ENCODE data around the gene ENPEP. TPM values are rescaled to one million over a fixed set of nuclear protein-coding genes. Genes with fewer than 3 reads are reported as not detected.
"Not testable (repeated sequence)": the region's sequence is repeated elsewhere in the genome, so short reads cannot be mapped to it uniquely, and the experiment has no call there.

ENPEP gene
- total RNA-seq, 1 donor from 2014 or later: 2.4 TPM

DNA sequence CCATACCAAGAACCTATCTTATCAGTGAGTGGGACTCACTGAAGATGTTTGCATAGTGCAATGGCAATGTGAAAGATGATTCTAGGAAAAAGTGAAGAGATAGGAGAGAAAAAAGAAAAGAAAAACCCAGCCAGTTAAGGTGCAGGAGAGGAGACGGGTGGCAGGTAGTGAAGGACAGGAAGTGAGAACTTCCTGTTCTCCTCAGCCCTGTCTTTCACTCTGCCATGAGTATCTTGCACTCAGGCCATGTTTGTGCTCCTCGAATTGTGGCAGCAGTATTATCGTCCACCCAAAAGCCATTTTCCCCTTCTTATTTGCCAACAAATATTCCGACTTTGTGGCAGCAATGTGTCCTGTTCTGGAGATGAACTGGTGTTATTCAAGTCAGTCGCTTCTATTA, 8.6 kb upstream of the ENPEP start:
- DNase-seq: no peak
- TF ChIP-seq CTCF (IDR thresholded peaks at IDR 0.05; ENCODE audit: partially characterized antibody, unreplicated experiment): no peak
- peaks cover 5% of the 10 kb centered on the region for H3K36me3 Mint-ChIP-seq (ENCODE audit: unreplicated experiment)
- no peak overlapping the region for H3K4me3 Mint-ChIP-seq (ENCODE audit: unreplicated experiment)
- H3K27me3 Mint-ChIP-seq (ENCODE audit: unreplicated experiment): no peaks in the 10 kb centered on the region
- H3K4me1 Mint-ChIP-seq (ENCODE audit: low read depth, unreplicated experiment): no peaks in the 10 kb centered on the region
- H3K9me3 Mint-ChIP-seq (ENCODE audit: unreplicated experiment): no peaks in the 10 kb centered on the region
- H3K27ac Mint-ChIP-seq (ENCODE audit: unreplicated experiment): no peak overlapping the region

DNA sequence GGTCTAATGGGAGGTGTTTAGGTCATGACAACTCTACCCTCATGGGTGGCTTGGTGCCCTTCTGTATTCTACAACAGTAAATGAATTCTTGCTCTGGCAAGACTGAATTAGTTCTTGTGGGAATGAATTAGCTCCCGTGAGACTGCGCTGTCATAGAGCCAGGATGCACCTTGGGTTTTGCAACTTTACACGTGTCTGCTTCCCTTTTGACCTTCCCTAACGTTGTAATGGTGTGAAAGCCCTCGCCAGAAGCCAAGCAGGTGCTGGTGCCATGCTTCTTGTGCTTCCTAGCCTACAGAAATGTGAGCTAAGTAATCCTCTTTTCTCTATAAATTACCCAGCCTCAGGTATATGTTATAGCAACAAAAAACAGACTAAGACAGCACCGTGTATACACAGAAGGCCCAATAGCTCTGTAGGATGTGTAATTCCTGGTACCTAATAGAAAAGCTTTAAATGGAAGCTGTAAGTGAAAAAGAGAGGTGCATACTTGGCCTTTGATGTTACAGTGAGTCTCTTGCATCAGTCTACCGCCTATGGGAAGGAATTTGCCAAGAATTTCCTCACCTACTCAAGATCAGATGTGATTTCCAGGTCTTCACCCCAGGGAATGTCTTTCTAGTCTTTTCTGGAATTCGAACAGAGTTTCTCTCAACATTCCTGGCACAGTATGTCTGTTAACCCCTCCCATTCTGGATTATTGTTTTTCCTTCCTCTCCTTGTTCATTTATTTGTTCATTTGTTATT, 3.2 kb upstream of the ENPEP start:
- no peak overlapping the region for H3K4me3 Mint-ChIP-seq (ENCODE audit: unreplicated experiment)
- H3K36me3 Mint-ChIP-seq (ENCODE audit: unreplicated experiment): peaks cover 5% of the 10 kb centered on the region
- H3K9me3 Mint-ChIP-seq (ENCODE audit: unreplicated experiment): peaks cover 1% of the 10 kb centered on the region
- no peak for DNase-seq
- peaks cover 2% of the 10 kb centered on the region for H3K27me3 Mint-ChIP-seq (ENCODE audit: unreplicated experiment)
- peaks cover 3% of the 10 kb centered on the region for H3K4me1 Mint-ChIP-seq (ENCODE audit: low read depth, unreplicated experiment)
- H3K27ac Mint-ChIP-seq (ENCODE audit: unreplicated experiment): no peak overlapping the region
- TF ChIP-seq CTCF (IDR thresholded peaks at IDR 0.05; ENCODE audit: partially characterized antibody, unreplicated experiment): no peak

- peaks cover 2% of the 10 kb centered on the region for H3K27me3 Mint-ChIP-seq (ENCODE audit: unreplicated experiment)
- H3K27ac Mint-ChIP-seq (ENCODE audit: unreplicated experiment): no peak overlapping the region
- TF ChIP-seq CTCF (IDR thresholded peaks at IDR 0.05; ENCODE audit: partially characterized antibody, unreplicated experiment): no peak
- peaks cover 3% of the 10 kb centered on the region for H3K4me1 Mint-ChIP-seq (ENCODE audit: low read depth, unreplicated experiment)
- no peak overlapping the region for H3K4me3 Mint-ChIP-seq (ENCODE audit: unreplicated experiment)
- peaks cover 1% of the 10 kb centered on the region for H3K9me3 Mint-ChIP-seq (ENCODE audit: unreplicated experiment)
- no peak for DNase-seq
- peaks cover 3% of the 10 kb centered on the region for H3K36me3 Mint-ChIP-seq (ENCODE audit: unreplicated experiment)
Measured at GRCh38 chr4:110474481-110474880, 1.5 kb upstream of the ENPEP start.

DNA sequence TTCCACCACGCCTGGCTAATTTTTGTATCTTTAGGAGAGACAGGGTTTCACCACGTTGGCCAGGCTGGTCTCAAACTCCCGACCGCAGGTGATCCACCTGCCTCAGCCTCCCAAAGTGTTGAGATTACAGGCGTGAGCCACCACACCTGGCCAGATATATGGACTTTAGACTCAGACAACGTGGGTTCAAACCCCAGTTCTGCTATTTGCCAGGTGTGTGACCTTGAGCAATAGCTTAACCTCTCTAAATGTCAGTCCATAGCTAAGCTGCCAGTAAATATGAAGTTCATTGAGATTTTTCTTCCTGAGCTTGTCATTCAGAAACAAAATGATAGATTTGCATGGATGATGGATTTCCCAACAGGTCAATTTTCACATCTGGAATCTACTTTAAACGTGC, 875 bp upstream of the ENPEP start:
- not testable (repeated sequence) for DNase-seq; H3K9me3 Mint-ChIP-seq (ENCODE audit: unreplicated experiment); H3K27ac Mint-ChIP-seq (ENCODE audit: unreplicated experiment); H3K27me3 Mint-ChIP-seq (ENCODE audit: unreplicated experiment); H3K4me1 Mint-ChIP-seq (ENCODE audit: low read depth, unreplicated experiment); H3K4me3 Mint-ChIP-seq (ENCODE audit: unreplicated experiment); H3K36me3 Mint-ChIP-seq (ENCODE audit: unreplicated experiment)

DNA sequence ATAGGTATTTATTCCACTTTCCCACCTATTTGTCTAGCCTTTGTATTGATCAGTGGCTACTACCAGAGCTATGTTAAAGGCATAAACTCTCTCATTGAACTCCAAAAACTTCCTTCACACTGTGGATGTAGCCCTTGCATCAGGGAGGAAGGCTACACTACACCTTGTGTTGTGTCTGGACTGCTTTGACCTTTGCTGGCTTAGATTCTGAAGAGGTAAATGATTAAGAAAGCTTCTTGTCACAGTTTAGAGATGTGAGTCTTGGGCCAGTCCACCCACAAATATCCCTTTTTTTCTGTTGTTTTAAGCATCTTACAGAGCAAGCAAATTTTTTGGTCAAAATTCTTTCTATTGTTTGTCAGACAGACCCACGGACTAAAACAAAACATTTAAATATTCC, 1.9 kb downstream of the ENPEP start:
- peaks cover 2% of the 10 kb centered on the region for H3K27me3 Mint-ChIP-seq (ENCODE audit: unreplicated experiment)
- peaks cover 1% of the 10 kb centered on the region for H3K9me3 Mint-ChIP-seq (ENCODE audit: unreplicated experiment)
- no peak for TF ChIP-seq CTCF (IDR thresholded peaks at IDR 0.05; ENCODE audit: partially characterized antibody, unreplicated experiment)
- no peak for DNase-seq
- H3K36me3 Mint-ChIP-seq (ENCODE audit: unreplicated experiment): no peaks in the 10 kb centered on the region
- H3K4me1 Mint-ChIP-seq (ENCODE audit: low read depth, unreplicated experiment): peaks cover 3% of the 10 kb centered on the region
- H3K27ac Mint-ChIP-seq (ENCODE audit: unreplicated experiment): no peak overlapping the region
- no peak overlapping the region for H3K4me3 Mint-ChIP-seq (ENCODE audit: unreplicated experiment)

Measured in glutamatergic neuron (in vitro differentiated cells).